PC-9 (cell line): ENCODE results near the gene CTXND1.

ENCODE experiments used
- CTCF ChIP-seq: fragments of 200-600 bp; sonication (generic); conservative IDR thresholded peaks from 2 replicates; pipeline ENCODE4 v1.6.1; 2017; ENCODE audit warnings: mixed run types, antibody characterized with exemption, mild to moderate bottlenecking, moderate library complexity
- EZH2 ChIP-seq: fragments of 200-600 bp; sonication (generic); IDR thresholded peaks from 2 replicates; pipeline ENCODE4 v1.8.0; 2017; ENCODE audit warnings: antibody characterized with exemption, low read depth

GRCh38 chr15:80194914-80195313 is 57.1 kb downstream of the CTXND1 start:
- no peak for TF ChIP-seq CTCF
- no peak for TF ChIP-seq EZH2
